ENCODE results near the gene CTNND2.

Gene CTNND2

DNA sequence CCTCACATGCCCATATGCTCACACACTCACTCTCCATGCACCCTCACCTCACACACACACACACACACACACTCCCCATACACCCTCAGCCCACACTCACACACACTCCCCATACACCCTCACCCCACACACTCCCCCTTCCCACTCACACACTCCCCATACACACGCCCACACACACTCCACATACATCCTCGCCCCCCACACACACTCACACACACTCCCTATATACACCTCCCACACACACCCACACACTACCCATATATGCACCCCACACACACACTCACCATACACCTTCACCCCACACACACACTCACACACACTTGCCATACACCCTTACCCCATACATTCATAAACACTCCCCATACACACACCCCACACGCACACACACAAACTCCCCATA, 592.5 kb downstream of the CTNND2 start:
- no peak for DNase-seq (ENCODE audit: low spot score)

DNA sequence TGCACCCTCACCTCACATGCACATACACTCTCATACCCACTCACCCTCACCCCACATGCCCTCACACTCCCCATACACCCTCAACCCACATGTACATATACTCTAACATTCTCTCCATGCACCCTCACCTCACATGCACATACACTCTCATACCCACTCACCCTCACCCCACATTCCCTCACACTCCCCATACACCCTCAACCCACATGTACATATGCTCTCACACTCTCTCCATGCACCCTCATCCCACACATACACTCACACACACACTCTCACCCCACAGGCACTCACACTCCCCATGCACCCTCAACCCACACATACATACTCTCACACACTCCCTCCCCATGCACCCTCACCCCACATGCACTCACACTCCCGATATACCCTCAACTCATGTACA, 593.0 kb downstream of the CTNND2 start:
- DNase-seq (ENCODE audit: low spot score), result no peak

DNA sequence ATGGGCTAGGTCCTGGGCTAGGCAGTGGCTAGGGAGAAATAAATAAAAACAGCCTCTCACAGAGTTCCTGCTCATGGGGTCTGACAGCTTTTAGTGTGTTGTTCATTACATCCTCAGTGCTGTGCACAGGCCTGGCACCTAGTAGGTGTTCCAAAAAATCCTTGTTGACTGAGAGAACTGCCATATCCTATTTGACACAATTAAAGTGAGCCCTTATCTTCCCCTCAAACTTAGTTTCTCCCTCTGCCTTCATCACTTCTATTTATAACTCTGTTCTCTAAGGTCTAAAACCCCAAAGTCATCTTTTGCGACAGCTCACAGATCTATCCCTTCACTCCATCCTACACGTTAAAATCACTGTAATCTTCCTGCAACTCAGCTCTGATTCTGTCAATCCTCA, 594.1 kb downstream of the CTNND2 start:
- no peak for DNase-seq (ENCODE audit: low spot score)

DNA sequence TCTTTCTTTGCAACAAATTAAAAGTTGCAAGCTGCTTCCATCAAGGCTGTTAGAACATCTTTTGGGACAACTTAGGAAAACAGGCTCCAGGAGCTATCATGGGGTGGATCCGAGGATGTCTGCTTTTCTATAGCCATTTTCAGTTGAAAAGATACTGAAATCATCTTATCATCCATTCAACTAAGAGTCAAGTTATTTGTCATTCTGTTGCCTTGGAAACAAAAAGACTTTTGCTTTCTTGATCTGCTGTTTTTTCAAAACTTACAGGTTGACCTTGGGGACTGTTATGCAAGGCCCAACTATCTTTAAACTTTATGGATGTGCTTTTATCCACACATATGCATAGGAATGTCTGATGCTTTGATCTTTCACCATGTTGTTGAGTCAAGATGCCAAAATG, 597.9 kb downstream of the CTNND2 start:
- no peak for DNase-seq (ENCODE audit: low spot score)

DNA sequence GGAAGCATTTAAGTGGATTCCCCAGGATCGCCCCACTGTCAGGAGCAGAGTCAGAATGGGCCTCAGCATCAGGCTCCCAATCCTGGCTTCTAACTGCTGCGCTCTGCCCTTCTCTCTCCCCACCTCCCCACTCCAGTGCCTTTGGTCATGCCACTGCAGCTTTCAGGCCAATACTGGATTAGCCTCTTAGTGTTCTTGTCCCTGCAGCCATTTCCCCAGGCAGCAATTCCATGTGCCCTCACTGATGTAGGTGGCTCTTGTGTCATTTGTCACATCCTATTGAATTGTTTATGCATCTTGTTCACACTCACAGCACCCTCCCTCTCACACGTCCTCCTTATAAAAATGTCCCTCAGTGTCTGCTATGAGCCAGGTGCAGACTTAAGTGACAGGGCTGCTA, 599.0 kb downstream of the CTNND2 start:
- no peak for DNase-seq (ENCODE audit: low spot score)

DNA sequence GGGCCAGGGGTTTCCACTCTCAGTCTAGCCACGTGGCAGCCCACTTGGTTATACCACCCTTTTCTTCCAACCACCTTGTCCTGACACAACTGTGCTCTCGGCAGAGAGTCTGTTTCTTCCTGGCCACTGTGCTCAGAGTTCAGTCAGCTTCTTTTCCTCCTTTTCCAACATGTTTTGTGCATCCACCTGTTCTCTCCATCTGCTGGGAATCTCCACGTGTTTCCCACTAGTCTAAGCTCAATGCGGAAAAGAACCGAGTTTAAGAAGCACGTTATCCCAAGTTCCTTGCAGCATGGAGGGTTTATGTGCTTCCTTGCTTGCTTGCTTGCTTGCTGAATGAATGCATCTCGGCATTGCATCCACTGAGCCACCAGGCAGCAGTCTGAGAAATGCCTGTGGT, 599.6 kb downstream of the CTNND2 start:
- DNase-seq (ENCODE audit: low spot score), result no peak

DNA sequence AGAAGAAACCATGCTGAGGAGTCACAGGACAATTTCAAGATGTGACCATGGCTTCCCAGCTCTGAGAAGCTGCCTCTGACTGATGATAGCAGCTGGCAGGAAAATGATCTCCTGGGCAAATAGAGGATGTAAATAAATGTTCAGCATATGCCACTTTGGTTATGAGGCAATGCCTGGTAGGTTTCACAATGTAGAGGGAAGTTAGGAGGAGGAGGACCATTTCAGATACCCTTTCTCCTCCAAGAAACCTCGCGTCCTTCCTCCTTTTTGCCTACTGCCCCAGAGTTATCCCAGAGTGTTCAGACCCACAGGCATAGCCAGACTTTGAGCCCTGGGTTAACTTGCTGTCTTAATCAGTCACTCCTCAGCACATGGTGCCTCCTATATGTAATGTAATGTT, 601.6 kb downstream of the CTNND2 start:
- no peak for DNase-seq (ENCODE audit: low spot score)

DNA sequence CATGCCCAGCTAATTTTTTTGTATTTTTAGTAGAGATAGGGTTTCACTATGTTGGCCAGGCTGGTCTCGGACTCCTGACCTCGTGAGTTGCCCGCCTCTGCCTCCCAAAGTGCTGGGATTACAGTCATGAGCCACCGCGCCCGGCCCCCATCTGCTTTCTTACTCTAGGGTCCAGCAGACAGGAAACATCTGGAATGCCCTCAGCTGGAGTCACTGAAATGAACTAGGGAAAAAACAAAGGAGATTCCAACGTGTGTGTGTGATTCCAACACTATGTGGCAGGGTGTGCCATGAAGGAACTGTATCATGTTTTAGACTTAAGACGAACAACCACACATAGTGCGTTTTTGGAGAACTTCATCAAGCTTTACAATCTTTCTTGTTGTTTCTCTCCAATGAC, 603.1 kb downstream of the CTNND2 start:
- DNase-seq (ENCODE audit: low spot score), result no peak

DNA sequence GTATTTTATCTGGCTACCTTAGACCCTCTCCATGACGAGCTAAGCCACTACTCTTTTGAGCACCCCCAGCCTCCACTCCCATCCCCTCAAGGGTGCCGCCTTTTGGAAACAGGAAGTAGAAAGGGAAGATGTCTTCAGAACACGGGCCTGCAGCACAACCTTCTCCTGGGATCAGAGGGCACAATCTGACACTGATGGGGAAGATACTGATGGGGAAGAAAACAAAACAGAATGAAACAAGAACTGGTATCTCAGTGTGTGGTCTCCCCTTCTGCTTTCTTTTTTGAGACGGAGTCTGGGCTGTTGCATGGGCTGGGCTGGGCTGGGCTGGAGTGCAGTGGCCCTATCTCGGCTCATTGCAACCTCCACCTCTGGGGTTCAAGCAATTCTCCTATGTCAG, 603.5 kb downstream of the CTNND2 start:
- DNase-seq (ENCODE audit: low spot score), result no peak

DNA sequence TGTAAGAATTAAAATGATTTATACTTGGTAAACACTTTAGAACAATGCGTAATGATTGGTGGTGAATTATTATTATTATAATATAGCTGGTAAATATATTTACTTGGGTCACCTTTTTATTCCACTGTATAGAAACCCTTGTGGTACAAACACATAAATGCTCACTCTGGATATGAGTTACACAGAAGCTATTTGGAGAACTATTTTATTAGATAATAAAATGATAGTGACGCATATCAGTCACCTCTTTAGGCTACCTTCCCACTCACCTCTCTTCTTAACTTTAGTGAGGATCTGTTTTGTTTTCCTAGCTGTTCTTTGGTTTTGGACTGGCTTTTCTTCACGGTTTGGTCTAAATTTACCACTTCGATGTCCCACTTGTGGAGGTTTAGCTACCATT, 605.4 kb downstream of the CTNND2 start:
- DNase-seq (ENCODE audit: low spot score), result no peak

DNA sequence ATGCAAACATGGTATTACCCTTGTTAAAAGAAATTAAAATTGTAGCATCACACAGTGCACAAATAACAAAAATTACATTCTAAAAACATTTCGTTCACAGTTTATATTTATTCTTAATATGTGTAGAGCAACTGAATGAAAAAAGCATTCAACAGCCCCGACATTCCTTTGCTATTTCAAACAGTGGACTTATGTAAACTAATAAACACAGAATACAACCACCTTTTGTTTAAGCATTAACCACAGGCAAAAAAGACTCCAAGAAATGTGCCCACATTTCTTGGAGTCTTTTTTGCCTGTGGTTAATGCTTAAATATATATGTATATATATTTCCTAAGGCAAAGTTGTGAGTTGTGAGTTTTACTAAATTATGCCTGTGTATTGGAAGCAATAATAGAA, 610.7 kb downstream of the CTNND2 start:
- no peak for DNase-seq (ENCODE audit: low spot score)

DNA sequence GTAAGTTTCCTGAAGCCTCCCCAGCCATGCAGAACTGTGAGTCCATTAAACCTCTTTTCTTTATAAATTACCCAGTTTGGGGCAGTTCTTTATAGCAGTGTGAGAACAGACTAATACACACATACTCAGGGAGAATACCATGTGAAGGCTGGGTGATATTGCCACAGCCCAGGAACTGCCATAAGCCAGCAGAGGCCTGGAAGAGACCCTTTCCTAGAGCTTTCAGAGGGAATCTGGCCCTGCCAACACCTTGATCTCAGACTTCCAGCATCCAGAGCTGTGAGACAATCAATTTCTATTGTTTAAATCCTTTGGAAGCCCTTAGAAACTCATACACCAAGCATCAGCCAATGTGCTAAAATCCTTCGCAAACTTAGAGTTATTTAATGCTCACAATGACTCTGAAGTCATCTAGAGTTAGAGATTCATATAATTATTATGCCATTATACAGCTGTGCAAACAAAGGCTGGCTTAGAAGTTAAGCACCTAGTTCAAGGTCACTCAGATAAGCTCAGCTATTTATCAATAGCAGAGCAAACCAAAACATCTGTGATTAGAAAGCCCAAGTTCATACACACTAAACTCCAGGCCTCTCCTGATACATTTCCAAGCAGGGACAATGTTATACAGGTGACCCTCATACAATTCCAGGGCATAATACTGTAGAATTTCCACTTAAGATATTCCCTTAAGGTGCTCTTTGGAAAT, 611.4 kb downstream of the CTNND2 start:
- no peak for DNase-seq (ENCODE audit: low spot score)

DNA sequence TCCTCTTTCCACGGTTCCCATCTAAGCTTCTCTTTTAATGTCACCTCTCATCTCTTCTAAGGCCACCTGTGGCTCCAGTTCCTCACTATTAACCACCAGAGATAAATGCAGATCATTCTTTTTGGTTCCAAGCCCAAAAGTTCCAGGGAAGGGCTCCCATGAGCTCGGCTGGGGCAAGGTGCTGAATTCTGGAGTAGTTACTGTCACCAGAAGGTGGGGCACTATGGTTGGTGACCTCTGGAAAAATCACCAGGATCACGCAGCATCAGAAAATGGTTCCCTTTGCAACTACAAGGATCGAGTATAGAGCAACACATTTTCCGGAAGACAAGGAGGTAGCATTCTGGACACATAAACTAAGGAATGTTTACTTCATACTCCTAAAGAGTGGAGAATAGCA, 614.5 kb downstream of the CTNND2 start:
- no peak for DNase-seq (ENCODE audit: low spot score)

DNA sequence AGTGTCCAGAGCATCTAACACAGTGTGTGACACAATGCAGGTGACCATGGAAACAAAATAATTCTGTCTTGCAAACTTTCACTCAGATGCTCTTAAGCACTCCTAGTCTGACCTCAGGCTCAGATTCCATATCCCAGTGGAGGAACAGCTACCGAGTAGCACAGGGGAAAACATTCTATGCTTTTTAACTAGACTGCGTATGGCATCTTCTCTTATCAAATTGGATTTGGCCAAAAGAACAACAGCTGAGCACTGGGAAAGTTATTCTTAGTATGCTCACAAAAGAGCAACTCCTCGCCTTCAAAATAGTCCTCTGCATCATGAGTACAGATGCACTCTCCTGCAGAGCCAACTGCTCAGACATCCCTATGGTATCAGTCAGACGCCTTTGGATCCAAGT, 615.0 kb downstream of the CTNND2 start:
- no peak for DNase-seq (ENCODE audit: low spot score)

DNA sequence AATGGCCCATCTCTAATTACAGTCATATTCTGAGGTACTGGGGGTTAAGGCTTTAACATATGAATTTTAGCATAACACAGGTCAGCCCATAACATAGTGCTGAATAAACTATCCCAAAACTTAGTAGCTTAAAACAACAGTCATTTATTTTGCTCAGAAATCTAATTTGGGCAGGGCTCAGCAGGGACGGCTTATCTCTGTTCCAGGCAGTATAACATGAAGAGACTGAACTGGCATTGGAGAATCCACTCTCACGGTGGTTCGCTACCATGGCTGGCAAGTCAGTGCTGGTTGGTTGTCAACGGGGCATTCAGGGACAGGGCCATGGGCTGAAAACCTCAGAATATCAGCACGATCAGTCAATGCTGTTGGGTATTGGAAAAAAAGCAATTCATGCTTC, 622.4 kb downstream of the CTNND2 start:
- DNase-seq (ENCODE audit: low spot score), result no peak

DNA sequence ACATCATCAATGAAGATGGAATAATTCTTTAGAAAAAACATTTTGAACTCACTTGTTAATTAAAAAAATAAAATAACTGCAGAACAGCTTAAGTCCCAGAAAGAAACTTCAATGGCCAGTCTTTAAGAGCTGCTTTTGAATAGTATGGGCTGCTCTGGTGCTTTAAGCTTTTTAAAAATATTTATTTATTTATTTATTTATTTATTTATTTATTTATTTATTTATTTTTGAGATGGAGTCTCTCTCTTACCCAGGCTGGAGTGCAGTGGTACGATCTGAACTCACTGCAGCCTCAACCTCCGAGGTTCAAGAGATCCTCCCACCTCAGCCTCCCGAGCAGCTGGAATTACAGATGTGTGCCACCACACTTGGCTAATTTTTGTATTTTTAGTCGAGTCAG, 626.9 kb downstream of the CTNND2 start:
- no peak for DNase-seq (ENCODE audit: low spot score)

DNA sequence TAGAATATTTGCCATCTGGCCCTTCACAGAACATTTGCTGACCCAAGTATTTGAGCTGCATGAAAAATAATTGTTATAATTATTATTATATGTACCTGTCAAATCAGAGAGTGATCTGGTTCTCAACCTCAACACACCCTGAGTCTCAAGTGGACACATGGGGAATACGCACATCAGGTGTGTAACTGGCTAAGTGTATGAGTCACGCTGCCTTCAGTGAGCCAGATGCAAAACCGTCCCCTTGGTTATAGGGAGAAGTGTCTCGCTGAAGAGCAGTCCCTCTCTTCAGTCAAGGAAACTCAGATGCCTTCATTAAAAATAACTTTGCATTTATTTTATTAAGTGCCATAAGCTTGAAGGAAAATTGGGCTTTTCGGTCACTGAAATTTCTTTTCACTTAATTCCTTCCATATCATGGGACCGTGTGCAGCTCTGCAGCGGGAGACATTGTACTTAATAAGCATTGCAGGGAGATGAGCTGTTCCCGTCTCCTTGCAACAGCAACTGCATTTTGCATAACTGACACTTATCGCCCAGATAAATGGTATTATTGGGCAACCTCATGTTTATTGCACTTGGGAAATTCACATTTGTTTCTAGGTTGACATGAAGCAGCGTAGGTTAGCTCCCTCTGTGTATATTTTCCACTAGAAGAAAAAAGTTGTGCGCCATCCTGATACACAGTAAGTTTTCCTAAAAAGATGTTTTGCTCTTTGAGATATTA, 630.9 kb downstream of the CTNND2 start:
- no peak for DNase-seq (ENCODE audit: low spot score)

DNA sequence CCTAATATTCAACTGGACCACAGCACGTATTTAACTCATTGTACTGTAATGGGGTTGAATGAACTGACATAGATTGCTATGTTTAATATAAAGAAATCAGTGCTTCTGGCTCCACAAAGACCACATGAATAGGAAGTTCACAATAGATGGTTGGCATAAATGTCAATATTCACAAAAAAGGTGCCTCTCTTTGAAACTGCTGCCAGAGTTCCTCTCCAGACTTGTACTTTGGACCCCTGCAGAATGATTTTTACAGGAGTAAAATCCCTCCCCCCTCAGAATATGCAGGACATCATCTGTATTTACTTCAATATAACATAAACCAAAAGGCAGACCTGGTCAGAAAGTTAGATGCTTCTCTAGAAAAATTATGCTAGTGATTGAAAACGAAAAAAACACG, 634.7 kb downstream of the CTNND2 start:
- DNase-seq (ENCODE audit: low spot score), result no peak

DNA sequence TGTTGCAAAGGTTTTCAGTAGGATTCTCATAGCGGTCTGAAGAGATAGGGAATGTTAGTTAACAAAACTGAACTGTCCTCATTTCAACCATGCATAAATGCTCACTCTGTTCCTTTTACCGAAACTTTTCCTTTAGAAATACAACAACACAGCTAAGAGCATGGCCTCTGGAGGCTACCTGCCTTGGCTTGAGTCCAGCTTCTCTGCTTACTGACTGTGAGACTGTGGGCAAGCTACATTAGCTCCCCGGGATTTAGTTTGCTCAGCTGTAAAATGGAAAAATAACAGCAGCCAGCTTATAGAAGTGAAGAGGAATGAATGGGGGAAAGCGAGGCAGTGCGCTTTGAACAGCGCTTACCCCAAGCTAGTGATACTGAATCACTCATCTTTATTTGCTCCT, 635.4 kb downstream of the CTNND2 start:
- no peak for DNase-seq (ENCODE audit: low spot score)

DNA sequence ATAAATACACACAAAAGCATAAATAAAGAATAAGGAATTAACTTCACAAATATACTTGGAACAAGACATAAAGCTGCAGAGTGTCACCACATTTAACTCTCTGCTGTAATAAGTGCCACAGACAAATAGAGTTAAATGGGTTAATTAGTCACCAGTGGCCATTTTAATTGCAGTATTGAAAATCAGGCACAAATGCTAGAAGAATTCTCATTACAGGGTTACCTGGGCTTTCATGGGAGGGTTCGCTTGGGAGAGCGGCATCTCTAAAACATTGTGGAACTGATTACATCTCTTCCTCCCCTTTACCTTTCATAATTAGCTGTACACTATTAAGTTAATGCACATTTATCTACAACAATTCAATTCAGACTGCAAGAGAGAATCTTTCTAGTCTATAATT, 637.9 kb downstream of the CTNND2 start:
- DNase-seq (ENCODE audit: low spot score), result no peak

DNA sequence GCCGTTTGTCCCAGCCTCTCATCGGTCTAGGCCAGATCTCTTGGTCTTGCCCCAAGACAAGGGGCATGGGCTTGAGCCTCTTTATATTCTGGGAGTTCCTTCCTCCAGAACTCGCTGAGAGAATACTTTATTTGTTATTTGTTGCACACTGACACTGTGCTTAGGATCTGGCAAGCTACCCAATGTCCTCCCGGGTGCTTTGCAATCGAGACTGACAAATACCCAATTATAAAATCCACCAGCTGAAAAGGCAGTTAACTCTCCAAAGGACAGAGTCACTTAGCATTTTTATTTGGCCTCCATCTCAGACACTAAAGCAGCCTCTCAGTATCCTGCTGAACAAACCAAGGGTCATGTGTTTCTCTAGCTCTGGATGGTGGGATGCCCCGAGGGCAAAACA, 643.0 kb downstream of the CTNND2 start:
- no peak for DNase-seq (ENCODE audit: low spot score)

DNA sequence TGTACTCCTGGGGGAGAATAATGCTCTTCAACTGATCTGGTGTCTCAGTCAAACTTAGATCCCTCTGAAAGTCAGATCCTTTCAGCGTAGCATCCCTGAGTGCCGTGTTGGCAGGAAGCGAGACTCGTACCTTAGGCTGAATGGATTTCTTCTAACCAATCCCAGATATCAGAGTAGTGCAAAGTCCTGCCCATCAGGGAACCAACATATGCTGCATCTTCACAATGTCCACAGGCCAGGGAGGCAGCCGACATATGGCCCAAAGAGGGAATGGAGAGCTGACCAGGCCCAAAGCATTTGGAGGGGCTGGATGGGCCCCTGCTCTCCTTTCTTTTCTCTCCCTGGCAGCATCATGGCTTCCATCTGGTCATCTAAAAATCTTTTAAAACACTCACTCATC, 646.2 kb downstream of the CTNND2 start:
- DNase-seq (ENCODE audit: low spot score), result no peak

DNA sequence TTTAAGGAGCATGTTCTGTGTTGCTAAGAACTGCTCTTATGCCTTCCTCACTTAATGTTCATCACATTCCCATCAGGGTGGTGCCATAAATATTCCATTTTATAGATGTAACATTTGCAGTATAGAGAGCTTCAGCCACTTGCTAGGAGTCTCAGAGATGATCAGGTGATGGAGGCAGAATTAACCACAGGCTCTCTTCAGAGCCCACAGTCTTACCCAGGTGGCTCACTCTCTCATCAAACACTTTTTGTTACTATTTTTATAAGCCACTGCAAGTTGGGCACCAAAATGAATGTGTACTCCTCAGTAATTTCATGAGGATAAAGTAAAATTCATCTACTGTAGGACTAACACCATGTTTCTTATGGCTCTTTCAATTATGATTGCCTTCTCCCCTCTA, 651.7 kb downstream of the CTNND2 start:
- DNase-seq (ENCODE audit: low spot score), result no peak

DNA sequence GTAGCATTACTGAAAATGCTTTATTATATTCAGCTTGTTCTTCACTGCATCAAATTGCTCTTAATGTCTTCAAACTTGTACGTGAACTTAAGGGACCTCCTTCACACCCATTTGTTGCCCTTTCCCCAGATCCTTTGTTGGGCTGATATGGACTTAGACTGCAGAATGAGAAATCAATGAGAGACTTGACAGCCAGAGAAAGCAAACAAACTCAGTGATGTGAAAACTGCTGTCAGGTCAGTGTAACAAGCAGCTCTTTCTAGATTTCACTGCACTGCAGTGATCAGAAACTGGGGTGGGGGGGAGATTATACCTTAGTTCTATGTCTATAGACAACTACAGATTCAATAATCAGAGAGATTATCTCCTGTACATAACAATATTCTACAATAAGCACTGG, 652.2 kb downstream of the CTNND2 start:
- no peak for DNase-seq (ENCODE audit: low spot score)
